Measurements from ENCODE around the gene RHOB. TPM values are rescaled to one million over a fixed set of nuclear protein-coding genes. Genes with fewer than 3 reads are reported as not detected.

RHOB gene
- total RNA-seq, 6 experiments from 2014 or later: 185 to 656 (median 388) TPM

- TF ChIP-seq CTCF (IDR thresholded peaks at IDR 0.05) (no peak), POLR2A (IDR thresholded peaks at IDR 0.05) (no peak)
- intact Hi-C loops (cut with DNase I): no loop called here
- peaks cover 0 to 9% (median 7%) of the 10 kb centered on the region in 4 donors for H3K36me3 ChIP-seq
- no peak overlapping the region for H3K4me3 ChIP-seq
- no peak overlapping the region for H3K27ac ChIP-seq
- no peaks in the 10 kb centered on the region for H3K9me3 ChIP-seq
- H3K4me1 ChIP-seq: peaks cover 0 to 12% (median 0%) of the 10 kb centered on the region in 4 donors
- DNase-seq: no peak
- no peaks in the 10 kb centered on the region for H3K27me3 ChIP-seq
- no peak for ATAC-seq
- 88% methylated on average over 3 of the region's 3 CpGs for WGBS (ENCODE audit: insufficient coverage, low coverage, low lambda C conversion rate, missing lambda C conversion rate)
Measured at GRCh38 chr2:20453087-20453486, 6.2 kb downstream of the RHOB start.

- Histone ChIP-seq H3K36me3 (no peaks in the 10 kb centered on the region), H3K27ac (no peak overlapping the region), H3K4me3 (no peak overlapping the region), H3K27me3 (no peaks in the 10 kb centered on the region), H3K9me3 (no peaks in the 10 kb centered on the region), H3K4me1 (peaks cover 0 to 12% (median 0%) of the 10 kb centered on the region in 4 donors)
- DNase-seq (no peak), ATAC-seq (no peak)
- no peak for TF ChIP-seq POLR2A (IDR thresholded peaks at IDR 0.05)
- no peak for TF ChIP-seq CTCF (IDR thresholded peaks at IDR 0.05)
- intact Hi-C loops (cut with DNase I): no loop called here
- 98% methylated on average over 6 of the region's 7 CpGs for WGBS (ENCODE audit: insufficient coverage, low coverage, low lambda C conversion rate, missing lambda C conversion rate)
Measured at GRCh38 chr2:20454036-20454981, 7.4 kb downstream of the RHOB start.

GRCh38 chr2:20455076-20455587 is 8.3 kb downstream of the RHOB start:
- H3K27ac ChIP-seq: no peak overlapping the region
- no peaks in the 10 kb centered on the region for H3K27me3 ChIP-seq
- DNase-seq (no peak), ATAC-seq (no peak)
- no peaks in the 10 kb centered on the region for H3K36me3 ChIP-seq
- H3K4me3 ChIP-seq: no peak overlapping the region
- peaks cover 0 to 7% (median 0%) of the 10 kb centered on the region in 4 donors for H3K4me1 ChIP-seq
- no peak for TF ChIP-seq POLR2A (IDR thresholded peaks at IDR 0.05)
- no peak for TF ChIP-seq CTCF (IDR thresholded peaks at IDR 0.05)
- WGBS (ENCODE audit: insufficient coverage, low coverage, low lambda C conversion rate, missing lambda C conversion rate): 83% methylated on average over 3 of the region's 3 CpGs
- intact Hi-C loops (cut with DNase I): no loop called here
- no peaks in the 10 kb centered on the region for H3K9me3 ChIP-seq

- Histone ChIP-seq H3K27ac (no peak overlapping the region), H3K4me1 (no peaks in the 10 kb centered on the region), H3K9me3 (no peaks in the 10 kb centered on the region), H3K36me3 (no peaks in the 10 kb centered on the region), H3K27me3 (no peaks in the 10 kb centered on the region), H3K4me3 (no peak overlapping the region)
- intact Hi-C loops (cut with DNase I): no loop called here
- DNase-seq (no peak), ATAC-seq (no peak)
- TF ChIP-seq POLR2A (IDR thresholded peaks at IDR 0.05): no peak
Measured at GRCh38 chr2:20456116-20456571, 9.3 kb downstream of the RHOB start.
